Measurements from ENCODE around the gene COX17. TPM values are rescaled to one million over a fixed set of nuclear protein-coding genes. Genes with fewer than 3 reads are reported as not detected.

Gene COX17
- total RNA-seq, 1 donor from 2014 or later, result 31.0 TPM

- ATAC-seq (no peak), DNase-seq (ENCODE audit: low spot score) (no peak)
These were observed 51.6 kb downstream of the COX17 start for GRCh38 chr3:119625451-119626153.

GRCh38 chr3:119624002-119624720, 53.0 kb downstream of the COX17 start:
- DNase-seq (ENCODE audit: low spot score), result no peak
- ATAC-seq, result no peak

GRCh38 chr3:119620899-119621298, 56.3 kb downstream of the COX17 start:
- no peak for DNase-seq (ENCODE audit: low spot score)

More at GRCh38 chr3:119620899-119621298, 56.3 kb downstream of the COX17 start:
- no peak for ATAC-seq

Other genes starting within 250 kb of the COX17 start
- gene TMEM39A, start 213.8 kb downstream of the COX17 start, total RNA-seq, result 23.4 TPM
- 8.6 TPM for gene POGLUT1, start 208.4 kb downstream of the COX17 start, total RNA-seq
- 52.8 TPM for gene TIMMDC1, start 178.9 kb downstream of the COX17 start, total RNA-seq
- 0.23 TPM for gene CD80, start 117.8 kb downstream of the COX17 start, total RNA-seq
- gene ADPRH, start 97.9 kb downstream of the COX17 start, total RNA-seq, result 4.1 TPM
- gene PLA1A, start 79.5 kb downstream of the COX17 start, total RNA-seq, result 13.5 TPM
- 0.65 TPM for gene POPDC2, start 16.8 kb downstream of the COX17 start, total RNA-seq
- gene CFAP91, start 25.6 kb upstream of the COX17 start, total RNA-seq, result 0.55 TPM
- 206 TPM for gene NR1I2, start 104.7 kb upstream of the COX17 start, total RNA-seq

Data from left lobe of liver (tissue), 2 donors.